G401.6 (cell line): ENCODE data around the gene FOXK1.
"Not testable (repeated sequence)": the region's sequence is repeated elsewhere in the genome, so short reads cannot be mapped to it uniquely, and the experiment has no call there.

Source experiments
- FAIRE-seq: peaks from 2 replicates; lab custom pipeline; 2012; peaks lifted over from hg19 to GRCh38; lab: Jason Lieb, UNC

The FOXK1 gene

DNA sequence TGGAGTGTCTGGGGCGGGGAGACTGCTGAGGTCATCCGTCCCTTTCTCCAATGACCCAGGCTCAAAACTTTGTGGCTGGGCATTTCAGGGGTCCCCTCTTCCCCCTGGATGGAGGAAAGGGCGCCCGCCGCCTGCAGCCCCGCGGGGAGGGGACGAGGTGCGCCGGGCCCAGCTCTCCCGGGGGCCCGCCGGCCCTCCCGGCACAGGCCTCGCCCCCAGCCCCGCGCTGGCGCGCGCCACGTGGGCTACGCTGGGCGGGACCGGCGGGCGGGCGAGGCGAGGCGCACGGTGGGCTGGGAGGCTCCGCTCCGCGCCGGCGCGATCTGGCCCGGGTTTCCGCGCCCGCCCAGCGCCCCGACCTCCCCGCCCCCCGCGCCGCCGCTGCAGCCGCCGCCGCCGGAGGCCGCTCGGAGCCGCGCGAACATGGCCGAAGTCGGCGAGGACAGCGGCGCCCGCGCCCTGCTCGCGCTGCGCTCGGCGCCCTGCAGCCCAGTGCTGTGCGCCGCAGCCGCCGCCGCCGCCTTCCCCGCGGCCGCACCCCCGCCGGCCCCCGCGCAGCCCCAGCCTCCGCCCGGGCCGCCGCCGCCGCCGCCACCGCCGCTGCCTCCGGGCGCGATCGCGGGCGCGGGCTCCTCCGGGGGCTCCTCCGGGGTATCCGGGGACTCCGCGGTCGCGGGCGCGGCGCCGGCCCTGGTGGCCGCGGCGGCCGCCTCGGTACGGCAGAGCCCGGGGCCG is at the start of gene FOXK1:
Gene FOXK1 (plus strand): TSS at position 410 of the 735 bp plus-strand sequence. CDS start 14 bp downstream, at position 424.
- FAIRE-seq: no peak

DNA sequence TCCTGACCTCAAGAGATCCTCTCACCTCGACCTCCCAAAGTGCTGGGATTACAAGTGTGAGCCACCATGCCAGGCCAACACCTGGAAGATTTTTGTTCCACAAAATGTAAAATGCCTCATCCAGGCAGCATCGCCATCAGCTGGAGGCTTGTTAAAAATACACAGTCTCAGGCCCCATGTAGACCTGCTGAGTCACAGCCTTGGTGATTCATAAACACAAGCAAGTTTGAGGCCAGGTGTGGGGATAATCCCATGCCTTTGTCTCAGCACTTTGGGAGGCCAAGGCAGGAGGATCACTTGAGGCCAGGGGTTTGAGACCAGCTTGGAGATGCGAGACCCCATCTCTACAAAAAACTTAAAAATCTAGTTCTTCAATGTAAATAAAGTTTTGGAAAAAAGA is 49.1 kb upstream of the FOXK1 start:
- FAIRE-seq: no peak

DNA sequence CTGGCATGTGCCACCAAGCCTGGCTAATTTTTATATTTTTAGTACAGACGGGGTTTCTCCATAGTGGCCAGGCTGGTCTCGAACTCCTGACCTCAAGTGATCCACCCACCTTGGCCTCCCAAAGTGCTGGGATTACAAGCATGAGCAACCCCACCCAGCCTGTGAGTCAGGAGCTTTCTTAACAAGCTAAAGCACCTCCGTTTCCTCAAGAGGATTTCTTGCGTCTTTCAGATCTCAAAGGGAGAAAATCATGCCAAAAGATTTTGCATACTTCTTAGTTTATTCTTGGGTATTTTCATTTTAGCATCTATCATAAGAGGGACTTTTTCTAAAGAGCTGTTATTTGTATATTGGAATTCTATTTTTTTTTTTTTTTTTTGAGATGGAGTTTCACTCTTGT is 47.9 kb upstream of the FOXK1 start:
- FAIRE-seq: no peak

DNA sequence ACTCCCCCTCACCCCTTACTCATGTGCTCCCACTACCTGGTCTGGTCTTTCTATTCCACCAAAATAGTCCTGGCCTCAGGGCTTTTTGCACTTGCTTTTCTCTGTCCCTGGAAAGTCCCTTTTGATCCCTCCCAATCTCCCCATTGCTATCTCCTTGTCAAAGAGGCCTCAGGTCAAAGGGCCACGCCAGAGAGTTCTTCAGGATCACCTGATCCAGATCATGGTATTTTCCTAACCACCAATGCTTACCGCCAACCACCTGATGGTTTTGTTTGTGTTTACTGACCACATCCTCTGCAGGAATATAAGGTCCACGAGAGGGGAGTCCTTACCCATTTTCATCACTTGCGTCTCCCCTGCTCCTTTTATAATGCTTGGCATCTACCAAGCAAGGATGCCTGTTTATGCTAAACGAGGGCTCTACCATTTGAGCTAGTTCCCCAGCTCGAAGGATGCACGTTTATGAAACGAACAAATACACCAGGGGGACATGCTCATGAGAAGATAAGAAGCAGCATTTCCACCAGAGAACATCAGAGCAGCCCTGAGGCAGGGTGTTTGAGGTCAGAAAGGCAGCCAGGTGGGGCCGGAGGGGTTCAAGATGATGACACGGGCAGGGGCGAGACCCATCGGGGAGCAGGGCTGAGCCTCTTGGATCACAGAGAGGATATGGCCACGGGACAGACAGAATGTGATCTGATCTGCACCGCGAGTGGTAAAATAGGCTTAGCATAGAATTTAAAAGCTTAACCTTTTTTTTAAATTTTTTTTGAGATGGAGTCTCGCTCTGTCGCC is 43.1 kb upstream of the FOXK1 start:
- FAIRE-seq: no peak

DNA sequence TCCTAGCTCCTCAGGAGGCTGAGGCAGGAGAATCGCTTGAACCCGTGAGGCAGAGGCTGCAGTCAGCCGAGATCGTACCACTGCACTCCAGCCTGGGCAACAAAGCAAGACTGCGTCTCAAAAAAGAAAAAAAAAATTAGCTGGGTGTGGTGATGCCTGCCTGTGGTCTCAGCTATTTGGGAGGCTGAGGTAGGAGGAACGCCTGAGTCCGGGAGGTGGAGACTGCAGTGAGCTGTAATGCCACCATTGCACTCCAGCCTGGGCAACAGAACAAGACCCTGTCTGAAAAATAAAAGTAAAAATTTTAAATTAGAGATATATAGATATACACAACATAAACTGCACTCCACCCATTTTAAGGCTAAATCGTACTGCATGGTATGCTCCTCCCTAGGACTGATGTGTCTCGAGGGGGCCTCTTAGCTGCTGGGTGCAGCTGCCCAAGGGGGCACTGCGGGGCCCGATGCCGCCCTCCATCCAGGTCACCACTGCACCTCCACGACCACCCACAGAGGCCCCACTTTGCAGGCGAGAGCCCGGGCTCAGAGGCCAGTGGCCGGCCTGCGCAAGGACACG is 40.9 kb upstream of the FOXK1 start:
- FAIRE-seq: no peak

DNA sequence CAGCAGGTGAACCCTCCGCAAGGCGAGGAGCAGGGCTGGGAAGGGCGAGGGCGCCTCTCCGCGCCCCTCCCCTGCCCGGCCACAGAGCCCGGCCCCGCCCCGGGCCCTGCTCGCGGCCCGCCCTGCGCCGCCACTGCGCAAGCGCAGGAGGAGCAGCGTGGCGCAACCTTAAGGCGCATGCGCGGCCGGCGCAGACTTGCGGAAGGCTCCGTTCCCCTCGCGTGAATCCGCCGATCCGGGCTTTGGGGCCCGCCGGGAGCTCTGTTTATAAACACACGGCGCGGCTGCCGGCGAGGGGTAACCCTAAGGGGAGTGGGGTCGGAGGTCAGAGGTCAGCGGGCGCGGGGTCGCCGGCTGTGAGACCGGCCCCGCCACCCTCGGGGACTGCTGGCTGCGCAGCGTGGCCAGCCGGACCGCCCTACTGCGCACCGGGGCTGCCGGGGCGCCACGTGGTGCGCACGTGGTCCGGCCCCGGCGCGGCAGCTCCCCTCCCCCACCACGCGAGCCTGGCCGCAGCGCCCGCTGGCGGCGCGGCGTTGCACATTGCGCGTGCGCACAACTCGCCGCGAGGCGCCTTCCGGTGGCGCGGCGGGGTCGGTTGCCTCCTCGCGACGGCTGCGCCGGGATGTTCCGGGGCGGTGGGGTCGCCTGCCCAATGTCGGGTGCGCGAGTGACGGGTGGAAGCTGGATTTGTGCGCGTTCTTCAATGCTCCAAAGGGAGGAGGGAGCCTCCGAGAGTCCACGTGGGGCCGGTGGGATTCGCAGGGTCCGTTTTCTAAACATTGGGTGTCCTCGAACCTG is 40.2 kb upstream of the FOXK1 start:
- no peak for FAIRE-seq

DNA sequence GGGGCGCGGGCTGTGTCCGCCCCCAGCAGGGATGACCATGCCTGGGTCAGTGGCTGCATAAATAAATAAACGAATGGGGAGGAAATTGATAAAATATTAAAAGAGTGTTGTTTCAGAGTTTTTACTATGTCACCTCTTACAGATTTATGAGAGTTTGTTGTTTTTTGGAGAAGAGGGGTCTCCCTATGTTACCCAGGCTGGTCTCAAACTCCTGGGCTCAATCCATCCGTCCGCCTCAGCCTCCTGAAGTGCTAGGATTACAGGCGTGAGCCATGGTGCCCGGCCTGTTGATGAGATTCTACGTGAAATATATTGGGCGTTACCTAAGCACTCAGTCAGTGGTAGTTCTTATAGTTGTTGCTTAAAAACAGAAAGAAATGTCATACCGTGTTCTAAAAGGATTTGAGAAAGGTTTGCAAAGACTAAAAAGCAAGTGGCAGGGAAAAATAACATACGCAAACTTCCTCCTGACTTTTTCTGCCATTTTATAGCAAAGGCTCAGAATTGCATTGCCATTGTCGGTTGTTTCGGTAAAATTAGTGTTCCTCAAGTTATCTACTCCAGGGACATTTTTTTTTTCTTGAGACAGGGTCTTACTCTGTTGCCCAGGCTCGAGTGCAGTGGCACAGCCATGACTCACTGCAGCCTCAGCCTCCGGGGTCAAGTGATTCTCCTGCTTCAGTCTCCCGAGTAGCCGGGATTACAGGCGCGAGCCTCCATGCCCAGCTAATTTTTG is 39.5 kb upstream of the FOXK1 start:
- FAIRE-seq: no peak

DNA sequence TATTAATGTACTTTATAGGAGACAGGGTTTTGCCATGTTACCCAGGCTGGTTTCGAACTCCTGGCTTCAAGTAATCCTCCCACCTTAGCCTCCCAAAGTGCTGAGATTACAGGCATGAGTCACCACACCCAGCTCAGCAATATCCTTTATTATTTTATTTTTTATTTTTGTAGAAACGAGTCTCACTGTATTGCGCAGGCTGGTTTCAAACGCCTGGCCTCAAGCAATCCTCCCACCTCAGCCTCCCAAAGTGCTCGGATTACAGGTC is 39.0 kb upstream of the FOXK1 start:
- FAIRE-seq: not testable (repeated sequence)

DNA sequence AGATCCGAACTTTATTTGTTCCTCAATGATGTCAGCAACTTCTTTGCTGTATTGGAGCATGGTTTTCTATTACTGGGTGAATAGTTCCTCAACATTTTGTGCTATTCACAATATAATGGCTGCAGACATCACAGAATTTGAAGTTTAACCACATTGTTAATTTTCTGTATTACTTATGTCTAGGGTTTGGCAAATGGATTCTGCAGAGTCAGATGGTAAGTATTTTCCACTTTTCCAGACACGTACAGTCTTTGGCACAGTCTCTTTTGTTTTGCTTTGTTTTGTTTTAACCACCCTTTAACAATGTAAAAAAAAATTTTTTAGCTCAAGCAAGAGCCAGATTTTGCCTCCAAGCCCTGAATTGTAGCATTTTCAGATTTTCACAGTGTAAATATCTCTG is 36.8 kb upstream of the FOXK1 start:
- no peak for FAIRE-seq

DNA sequence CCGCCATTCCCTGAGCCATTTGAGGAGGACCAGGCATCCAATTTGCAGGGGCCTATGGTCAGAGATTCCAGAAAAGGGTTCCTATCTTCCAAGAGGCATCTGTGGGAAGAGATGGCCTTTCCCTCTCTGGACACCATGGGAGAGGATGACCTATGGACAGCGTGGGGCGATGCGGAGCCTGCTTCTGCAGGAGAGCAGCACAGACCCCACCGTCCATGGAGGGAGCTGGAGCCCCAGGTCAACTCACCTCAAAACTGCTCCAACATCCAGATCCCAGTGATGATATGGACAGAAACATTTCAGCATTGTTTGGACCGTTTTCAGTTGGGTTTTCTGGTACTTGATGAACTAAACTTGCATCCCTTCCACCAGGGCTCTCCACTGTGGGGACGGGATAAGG is 34.0 kb upstream of the FOXK1 start:
- no peak for FAIRE-seq

DNA sequence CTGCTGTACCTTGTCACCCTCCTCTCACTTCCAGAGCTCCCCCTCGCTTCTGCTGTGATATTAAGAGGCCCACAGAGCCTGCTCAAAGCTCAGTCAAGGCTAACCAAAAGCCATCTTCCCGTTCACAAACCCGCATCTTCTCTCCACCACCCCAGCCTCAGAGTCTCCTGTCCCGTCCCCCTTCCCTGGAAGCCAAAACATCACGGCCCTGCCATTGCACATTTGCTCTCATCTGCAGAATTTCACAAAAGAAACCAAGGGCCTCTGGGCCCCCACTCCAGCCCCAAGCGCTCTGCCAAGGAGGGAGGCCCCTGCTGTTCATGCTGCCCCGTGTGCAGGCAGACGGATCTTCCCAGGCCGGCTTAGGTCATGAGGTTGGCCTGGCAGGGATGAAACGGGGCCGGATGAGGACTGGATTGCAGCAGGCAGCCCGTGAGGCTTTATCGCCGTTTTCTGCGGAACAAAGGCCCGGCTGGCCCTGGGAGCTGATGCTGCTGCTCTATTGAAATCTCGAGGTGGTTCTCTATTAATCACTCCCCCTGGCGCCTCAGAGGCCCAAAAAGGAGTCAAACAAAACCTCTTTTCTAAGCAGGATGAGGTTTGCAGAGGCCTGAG is 31.6 kb upstream of the FOXK1 start:
- no peak for FAIRE-seq

DNA sequence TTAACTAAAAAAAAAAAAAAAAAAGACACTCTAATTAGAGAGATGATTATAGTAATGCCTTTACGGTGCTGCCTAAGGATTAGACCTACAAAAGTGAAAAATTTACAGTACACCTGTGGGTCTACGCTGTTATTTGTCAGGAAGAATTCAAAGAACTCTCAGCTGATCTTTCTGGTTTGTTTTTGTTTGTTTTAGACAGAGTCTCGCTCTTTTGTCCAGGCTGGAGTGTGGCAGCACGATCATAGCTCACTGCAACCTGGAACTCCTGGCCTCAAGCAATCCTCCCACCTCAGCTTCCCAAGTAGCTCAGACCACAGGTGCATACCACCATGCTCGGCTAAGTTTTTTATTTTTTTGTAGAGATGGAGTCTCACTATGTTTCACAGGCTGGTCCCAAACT is 28.3 kb upstream of the FOXK1 start:
- FAIRE-seq: no peak

DNA sequence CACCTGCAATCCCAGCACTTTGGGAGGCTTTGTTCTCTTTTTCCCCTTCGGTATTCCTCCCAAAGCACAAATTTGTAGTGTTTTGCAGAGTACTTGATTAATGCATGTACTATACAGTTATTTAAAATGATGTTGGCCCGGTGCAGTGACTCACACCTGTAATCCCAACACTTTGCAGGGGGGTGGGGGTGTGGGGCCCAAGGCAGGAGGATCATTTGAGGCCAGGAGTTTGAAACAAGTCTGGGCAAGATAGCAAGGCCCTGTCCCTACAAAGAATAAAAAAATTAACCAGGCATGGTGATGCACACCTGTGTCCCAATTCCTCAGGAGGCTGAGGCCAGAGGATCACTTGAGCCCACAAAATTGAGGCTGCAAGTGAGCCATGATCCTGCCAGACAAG is 26.8 kb upstream of the FOXK1 start:
- FAIRE-seq: no peak

DNA sequence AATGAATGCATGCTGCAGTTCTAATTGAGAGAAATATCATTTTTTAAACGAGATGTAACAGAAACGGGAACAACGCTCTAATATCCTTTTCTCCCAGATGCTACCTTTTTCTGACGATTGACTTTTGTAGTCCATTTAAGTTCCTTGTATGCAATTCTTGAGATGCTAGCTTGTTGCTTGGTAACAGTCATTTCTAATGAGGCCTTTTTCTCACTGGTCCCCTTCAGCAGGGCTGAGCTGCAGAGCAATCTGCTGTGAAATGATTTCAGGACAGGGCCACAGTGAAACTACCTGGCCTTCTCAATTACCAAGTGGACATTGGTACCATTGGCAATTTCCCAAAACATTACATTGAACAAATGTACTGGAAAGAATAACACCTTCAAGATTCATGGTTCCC is 26.2 kb upstream of the FOXK1 start:
- FAIRE-seq: no peak

DNA sequence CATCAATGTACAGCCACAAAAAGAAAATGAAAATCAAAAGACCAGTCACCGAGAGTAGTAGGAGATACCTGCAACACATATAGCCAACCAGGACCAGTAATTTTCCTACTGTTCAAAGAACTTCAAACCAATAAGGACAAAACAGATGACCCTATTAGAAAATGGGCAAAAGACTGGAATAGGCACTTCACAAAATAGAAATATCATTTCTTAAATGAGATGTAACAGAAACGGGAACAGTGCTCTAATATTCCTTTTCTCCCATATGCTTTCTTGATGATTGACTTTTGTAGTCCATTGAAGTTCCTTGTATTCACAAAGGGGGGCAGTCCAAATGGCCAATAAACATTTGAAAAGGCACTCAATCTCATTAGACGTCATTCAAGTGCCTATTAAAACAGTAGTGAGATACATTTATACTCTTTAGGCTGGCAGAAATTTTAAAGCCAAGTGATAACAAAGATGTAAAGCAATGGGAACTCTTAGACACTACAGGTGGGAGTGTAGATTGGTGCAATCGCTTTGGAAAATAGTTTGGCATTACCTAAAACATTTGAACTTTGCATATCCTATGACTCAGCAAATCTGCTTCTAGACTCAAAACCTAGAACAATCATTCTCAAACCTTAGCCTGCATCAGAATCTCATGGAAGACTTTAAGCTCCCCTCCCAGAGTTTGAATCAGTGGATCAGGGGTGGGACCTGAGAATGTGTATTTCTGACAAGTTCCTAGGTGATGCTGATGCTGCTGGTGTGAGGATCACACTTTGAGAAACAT is 24.3 kb upstream of the FOXK1 start:
- FAIRE-seq: no peak

DNA sequence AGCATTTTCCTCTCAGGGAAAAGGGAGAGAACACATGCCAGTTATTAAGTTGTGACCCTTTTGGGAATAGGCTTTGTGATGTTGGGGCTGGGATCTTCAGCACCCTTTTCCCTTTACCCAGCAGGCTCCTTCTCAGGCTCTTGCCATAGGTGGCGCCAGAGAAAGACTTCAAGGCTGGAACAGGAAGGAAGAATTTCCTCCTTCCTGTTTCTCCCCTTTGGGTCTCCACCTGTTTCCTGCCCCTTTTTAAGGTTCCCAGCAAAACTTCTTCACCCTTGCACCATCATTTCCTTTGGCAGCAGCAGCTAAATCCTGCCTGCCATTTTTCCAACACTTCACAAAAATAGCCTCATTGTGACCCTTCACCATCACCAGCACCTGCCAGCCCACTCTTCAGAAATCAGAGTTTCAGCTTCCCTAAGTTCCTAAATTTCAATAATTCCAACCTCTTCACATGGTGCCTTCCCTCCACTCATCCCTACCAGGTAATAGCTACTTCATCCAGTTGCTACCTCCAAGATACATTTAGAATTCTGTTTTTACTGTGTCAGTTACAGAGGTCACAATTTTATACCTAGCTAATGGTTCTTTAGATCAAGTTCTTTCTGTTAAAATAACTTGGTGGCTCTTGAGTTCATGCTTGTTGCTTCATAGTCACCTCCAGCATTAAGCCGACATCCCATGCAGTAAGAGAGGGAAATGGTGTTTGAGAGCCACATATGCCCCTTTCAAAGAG is 22.4 kb upstream of the FOXK1 start:
- FAIRE-seq: no peak

DNA sequence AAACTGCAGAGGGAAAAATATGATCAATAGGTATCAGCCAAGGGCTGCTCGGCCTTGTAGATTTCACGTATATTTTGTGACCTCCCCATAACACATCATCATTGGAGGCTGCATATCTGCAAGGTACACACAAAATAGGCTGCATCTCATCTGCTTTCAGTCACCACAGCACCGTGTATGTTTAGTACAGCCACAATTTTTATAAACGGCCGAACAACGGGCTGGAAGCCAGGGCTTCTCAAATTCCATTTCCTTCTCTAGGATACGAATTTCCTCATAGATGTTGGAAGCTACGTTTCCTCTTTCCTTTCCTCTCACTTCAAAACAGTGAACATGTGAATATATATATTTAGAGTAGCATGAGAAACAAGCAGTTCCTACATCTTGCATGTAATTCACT is 20.2 kb upstream of the FOXK1 start:
- FAIRE-seq: no peak

DNA sequence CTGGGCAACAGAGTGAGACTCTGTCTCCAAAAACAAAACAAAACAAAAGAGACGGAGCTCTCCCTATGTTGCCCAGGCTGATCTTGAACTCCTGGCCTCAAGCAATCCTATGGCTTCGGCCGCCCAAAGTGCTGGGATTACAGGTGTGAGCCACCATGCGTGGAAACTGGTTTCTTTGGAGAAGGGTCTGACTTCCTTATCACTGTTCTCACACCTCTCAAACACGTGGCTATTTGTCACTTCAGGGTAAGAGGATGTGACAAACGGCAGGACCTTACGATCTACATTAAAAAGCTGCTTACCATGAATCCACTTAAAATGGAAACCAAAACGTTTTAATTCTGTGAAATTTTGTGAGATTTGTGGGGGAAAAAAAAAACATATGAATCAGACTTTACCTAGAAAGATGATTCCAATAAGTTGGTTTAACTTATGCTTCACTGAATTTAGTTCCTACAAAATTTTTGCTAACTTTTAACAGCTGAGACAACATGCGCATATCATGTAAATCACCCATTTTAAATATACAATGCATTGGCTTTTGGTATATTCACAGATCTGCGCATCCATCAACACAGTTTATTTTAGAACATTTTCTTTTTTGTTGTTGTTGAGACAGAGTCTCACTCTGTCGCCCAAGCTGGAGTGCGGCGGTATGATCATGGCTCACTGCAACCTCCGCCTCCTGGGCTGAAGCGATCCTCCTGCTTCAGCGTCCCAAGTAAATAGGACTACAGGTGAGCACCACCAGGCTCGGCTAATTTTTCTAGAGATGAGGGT is 18.7 kb upstream of the FOXK1 start:
- FAIRE-seq: no peak

DNA sequence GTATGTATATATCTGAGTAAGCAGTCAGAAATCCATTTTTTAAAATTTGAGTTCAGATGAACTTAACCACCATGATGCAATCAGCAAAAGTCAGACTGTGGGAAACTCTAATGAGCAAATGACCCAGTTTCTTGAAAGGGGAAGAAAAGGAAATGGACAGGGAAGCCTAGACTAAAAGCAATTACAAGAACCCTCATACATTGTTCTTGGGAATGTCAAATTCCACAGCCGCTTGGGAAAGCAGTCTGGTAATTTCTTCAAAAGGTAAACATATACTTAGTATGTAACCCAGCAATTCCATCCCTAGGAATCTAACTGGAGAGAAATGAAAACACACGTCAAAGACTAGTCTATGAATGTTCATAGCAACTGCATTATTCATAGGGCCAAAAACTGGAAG is 16.4 kb upstream of the FOXK1 start:
- FAIRE-seq: no peak
